GM12873 (cell line): Measurements from ENCODE around the gene AMIGO1.

Experiments used
- TF ChIP-seq, protein P1 (sequence below): IDR thresholded peaks from 2 replicates; pipeline ENCODE4 v1.5.1; 2012; ENCODE audit warnings: low read depth, mild to moderate bottlenecking, moderate library complexity, low read length, control low read depth; ENCODE audit not compliant: insufficient read depth; ENCODE audit errors: missing control alignments

The AMIGO1 gene

GRCh38 chr1:109498161-109498801, 11.2 kb downstream of the AMIGO1 start:
- TF ChIP-seq, protein P1, sequence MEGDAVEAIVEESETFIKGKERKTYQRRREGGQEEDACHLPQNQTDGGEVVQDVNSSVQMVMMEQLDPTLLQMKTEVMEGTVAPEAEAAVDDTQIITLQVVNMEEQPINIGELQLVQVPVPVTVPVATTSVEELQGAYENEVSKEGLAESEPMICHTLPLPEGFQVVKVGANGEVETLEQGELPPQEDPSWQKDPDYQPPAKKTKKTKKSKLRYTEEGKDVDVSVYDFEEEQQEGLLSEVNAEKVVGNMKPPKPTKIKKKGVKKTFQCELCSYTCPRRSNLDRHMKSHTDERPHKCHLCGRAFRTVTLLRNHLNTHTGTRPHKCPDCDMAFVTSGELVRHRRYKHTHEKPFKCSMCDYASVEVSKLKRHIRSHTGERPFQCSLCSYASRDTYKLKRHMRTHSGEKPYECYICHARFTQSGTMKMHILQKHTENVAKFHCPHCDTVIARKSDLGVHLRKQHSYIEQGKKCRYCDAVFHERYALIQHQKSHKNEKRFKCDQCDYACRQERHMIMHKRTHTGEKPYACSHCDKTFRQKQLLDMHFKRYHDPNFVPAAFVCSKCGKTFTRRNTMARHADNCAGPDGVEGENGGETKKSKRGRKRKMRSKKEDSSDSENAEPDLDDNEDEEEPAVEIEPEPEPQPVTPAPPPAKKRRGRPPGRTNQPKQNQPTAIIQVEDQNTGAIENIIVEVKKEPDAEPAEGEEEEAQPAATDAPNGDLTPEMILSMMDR: peak; percentile 55

- TF ChIP-seq, protein P1: no peak
These were observed 11.9 kb downstream of the AMIGO1 start for GRCh38 chr1:109497449-109498160.

GRCh38 chr1:109495738-109496137, 13.8 kb downstream of the AMIGO1 start:
- TF ChIP-seq, protein P1: no peak

DNA sequence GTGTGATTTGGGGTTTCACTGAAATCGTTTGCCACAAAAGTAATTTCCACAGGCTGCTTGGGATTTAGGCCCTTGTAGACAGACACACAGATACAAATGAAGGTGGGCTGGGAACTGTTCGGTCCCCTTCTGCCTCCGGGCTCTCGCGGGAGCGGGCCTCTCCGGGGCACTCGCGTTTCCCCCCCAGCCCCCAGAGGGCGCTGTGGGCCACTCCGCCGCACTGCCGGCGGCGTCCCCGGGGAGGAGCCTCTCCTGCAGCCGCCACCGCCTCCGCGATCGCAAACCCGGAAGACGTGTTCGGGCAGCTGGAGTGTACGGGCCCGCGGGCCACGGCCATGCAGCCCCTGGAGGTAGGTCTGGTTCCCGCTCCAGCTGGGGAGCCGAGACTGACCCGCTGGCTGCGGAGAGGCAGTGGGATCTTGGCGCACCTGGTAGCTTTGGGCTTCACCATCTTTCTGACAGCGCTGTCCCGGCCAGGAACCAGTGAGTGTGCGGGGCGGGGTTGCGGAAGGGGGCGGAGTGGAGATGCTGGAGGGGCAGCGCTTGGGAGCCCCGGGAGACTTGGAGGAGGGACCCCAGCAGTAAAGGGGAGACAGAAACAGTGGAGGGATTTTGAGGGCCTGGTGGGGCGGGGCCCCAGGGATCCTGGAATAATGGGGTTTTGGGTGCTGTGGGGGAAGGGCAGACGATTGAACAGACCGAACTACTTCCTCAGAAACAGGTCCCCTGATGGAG, 15.6 kb downstream of the AMIGO1 start, which contains the start of gene CYB561D1:
TSS of gene CYB561D1 (plus strand) at position 290 of the 735 bp plus-strand sequence. CDS start at position 336, 46 bp downstream.
- TF ChIP-seq, protein P1: peak; percentile 94

DNA sequence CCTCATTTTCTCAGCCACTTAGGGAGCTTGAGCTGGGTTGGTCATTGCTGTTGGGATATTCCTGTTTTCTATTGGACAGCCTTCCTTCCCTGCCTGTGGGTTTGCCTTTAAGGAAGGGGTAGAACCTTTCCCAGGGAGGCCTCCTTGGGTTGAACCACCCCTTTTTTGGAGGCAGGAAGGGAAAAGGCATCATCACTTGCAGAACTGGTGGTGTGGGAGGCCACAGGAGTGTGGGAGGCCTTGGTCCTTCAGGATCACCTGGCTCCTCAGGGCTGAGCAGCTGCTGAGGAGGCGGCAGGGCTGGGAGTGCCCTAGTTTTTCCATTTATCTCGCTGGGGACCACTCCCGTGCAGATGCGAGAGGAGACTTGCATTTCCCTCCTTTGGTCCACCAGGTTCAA, 16.3 kb downstream of the AMIGO1 start:
- TF ChIP-seq, protein P1: no peak

GRCh38 chr1:109492779-109493178, 16.7 kb downstream of the AMIGO1 start:
- TF ChIP-seq, protein P1: no peak

GRCh38 chr1:109491372-109491771, 18.2 kb downstream of the AMIGO1 start:
- TF ChIP-seq, protein P1: no peak
